ENCODE measurements around the gene CYP3A7. TPM values are rescaled to one million over a fixed set of nuclear protein-coding genes. Genes with fewer than 3 reads are reported as not detected.

CYP3A7 gene
- polyA plus RNA-seq, 1 donor (not counting 4 experiments of a cell fraction or from before 2014, with no cell fraction given): not detected

DNA sequence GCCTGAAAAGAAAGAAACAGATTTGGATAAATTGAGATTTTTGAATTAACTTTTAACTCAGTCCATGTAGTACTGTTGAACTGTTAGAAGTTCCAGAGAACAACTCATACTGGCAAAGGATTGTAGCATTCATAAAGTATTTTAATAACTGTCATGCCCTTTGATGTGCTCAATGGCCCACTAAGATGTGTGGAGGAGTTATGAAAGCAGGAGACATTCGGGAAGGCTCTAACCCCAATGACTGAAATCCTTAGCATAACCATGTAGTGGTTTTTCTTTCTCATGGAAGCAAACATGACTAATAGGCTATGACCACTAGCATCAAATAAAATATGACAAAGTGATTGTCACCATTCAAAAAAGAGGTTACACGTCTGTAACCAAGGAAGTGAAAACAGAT is 25.7 kb downstream of the CYP3A7 start:
- no peak for FAIRE-seq
- dilution Hi-C loops (cut with MboI; ENCODE audit: extremely low pct_ligation_motif_present, low sequenced_read_pairs): no loop called here

DNA sequence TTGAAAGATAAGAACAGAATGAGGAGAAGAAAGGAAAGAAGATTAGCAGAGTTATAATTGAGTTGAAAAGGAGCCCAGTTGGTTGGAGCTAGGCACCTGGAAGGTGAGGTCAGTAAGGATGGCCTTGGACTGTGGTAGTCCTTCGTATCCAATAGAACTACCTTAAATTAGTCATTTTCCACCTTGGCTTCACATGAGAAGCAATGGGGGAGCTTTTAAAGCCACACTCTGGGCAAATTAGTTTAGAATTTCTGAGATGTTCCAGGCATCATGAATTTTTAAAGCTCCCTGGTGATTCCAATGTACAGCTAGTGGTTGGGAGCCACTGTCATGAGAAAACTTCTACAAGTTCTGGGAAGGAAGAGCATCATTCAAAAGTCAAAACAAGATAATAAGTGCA is 27.9 kb downstream of the CYP3A7 start:
- TF ChIP-seq EZH2 (IDR thresholded peaks at IDR 0.05; ENCODE audit: low read length): no peak
- TF ChIP-seq, protein P1, sequence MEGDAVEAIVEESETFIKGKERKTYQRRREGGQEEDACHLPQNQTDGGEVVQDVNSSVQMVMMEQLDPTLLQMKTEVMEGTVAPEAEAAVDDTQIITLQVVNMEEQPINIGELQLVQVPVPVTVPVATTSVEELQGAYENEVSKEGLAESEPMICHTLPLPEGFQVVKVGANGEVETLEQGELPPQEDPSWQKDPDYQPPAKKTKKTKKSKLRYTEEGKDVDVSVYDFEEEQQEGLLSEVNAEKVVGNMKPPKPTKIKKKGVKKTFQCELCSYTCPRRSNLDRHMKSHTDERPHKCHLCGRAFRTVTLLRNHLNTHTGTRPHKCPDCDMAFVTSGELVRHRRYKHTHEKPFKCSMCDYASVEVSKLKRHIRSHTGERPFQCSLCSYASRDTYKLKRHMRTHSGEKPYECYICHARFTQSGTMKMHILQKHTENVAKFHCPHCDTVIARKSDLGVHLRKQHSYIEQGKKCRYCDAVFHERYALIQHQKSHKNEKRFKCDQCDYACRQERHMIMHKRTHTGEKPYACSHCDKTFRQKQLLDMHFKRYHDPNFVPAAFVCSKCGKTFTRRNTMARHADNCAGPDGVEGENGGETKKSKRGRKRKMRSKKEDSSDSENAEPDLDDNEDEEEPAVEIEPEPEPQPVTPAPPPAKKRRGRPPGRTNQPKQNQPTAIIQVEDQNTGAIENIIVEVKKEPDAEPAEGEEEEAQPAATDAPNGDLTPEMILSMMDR (optimal IDR thresholded peaks at IDR 0.05 in 1 of 3, IDR thresholded peaks at IDR 0.05 in 1 of 3, conservative IDR thresholded peaks at IDR 0.05 in 1 of 3; ENCODE audit: extremely low read depth in 1 of 3, insufficient read depth in 2 of 3, low read length in 3 of 3): no peak
- no peak for FAIRE-seq
- H3K4me1 ChIP-seq (ENCODE audit: control insufficient read depth, extremely low read depth, insufficient read depth, low read length): peaks cover 4% of the 10 kb centered on the region

More for the DNA sequence above, 25.7 kb downstream of the CYP3A7 start:
- H3K36me3 ChIP-seq (ENCODE audit: control insufficient read depth in 2 of 2, extremely low read depth in 1 of 2, insufficient read depth in 2 of 2, low read length in 2 of 2): no peaks in the 10 kb centered on the region
- no peak overlapping the region for H2AFZ ChIP-seq (ENCODE audit: control insufficient read depth, low read length)
- H3K9me3 ChIP-seq (ENCODE audit: control insufficient read depth, low read depth, low read length): peaks cover 3% of the 10 kb centered on the region
- peaks cover 11% of the 10 kb centered on the region for H3K4me1 ChIP-seq (ENCODE audit: control insufficient read depth, extremely low read depth, insufficient read depth, low read length)
- H3K27ac ChIP-seq (ENCODE audit: control insufficient read depth, insufficient read depth, low read length): no peak overlapping the region
- no peaks in the 10 kb centered on the region for H4K20me1 ChIP-seq (ENCODE audit: control insufficient read depth, extremely low read depth, insufficient read depth, low read length)
- H3K4me2 ChIP-seq (ENCODE audit: control insufficient read depth, extremely low read depth, insufficient read depth, low read depth, low read length): no peak overlapping the region
- no peaks in the 10 kb centered on the region for H3K27me3 ChIP-seq (ENCODE audit: control insufficient read depth, extremely low read depth, insufficient read depth, low read length)
- no peaks in the 10 kb centered on the region for H3K79me2 ChIP-seq (ENCODE audit: control insufficient read depth, insufficient read depth, low read length)
- no peak for DNase-seq (ENCODE audit: low read depth, low spot score)
- no peaks in the 10 kb centered on the region for H3K9me1 ChIP-seq (ENCODE audit: control insufficient read depth, extremely low read depth, insufficient read depth, low read length)
- TF ChIP-seq EZH2 (IDR thresholded peaks at IDR 0.05; ENCODE audit: low read length): no peak
- TF ChIP-seq, protein P1 (optimal IDR thresholded peaks at IDR 0.05 in 1 of 3, IDR thresholded peaks at IDR 0.05 in 1 of 3, conservative IDR thresholded peaks at IDR 0.05 in 1 of 3; ENCODE audit: extremely low read depth in 1 of 3, insufficient read depth in 2 of 3, low read length in 3 of 3): no peak
- H3K9ac ChIP-seq (ENCODE audit: control insufficient read depth, extremely low read depth, insufficient read depth, low read length): no peak overlapping the region
- H3K4me3 ChIP-seq (ENCODE audit: control insufficient read depth in 2 of 3, extremely low read depth in 1 of 3, insufficient read depth in 2 of 3, low read depth in 1 of 3, low read length in 3 of 3): no peak overlapping the region

More for the DNA sequence above, 27.9 kb downstream of the CYP3A7 start:
- no peak overlapping the region for H3K27ac ChIP-seq (ENCODE audit: control insufficient read depth, insufficient read depth, low read length)
- dilution Hi-C loops (cut with MboI; ENCODE audit: extremely low pct_ligation_motif_present, low sequenced_read_pairs): no loop called here
- H3K4me3 ChIP-seq (ENCODE audit: control insufficient read depth in 2 of 3, extremely low read depth in 1 of 3, insufficient read depth in 2 of 3, low read depth in 1 of 3, low read length in 3 of 3): no peak overlapping the region
- no peak overlapping the region for H3K9ac ChIP-seq (ENCODE audit: control insufficient read depth, extremely low read depth, insufficient read depth, low read length)
- H3K27me3 ChIP-seq (ENCODE audit: control insufficient read depth, extremely low read depth, insufficient read depth, low read length): no peaks in the 10 kb centered on the region
- H3K36me3 ChIP-seq (ENCODE audit: control insufficient read depth in 2 of 2, extremely low read depth in 1 of 2, insufficient read depth in 2 of 2, low read length in 2 of 2): no peaks in the 10 kb centered on the region
- DNase-seq (ENCODE audit: low read depth, low spot score): no peak
- no peak overlapping the region for H2AFZ ChIP-seq (ENCODE audit: control insufficient read depth, low read length)
- no peaks in the 10 kb centered on the region for H4K20me1 ChIP-seq (ENCODE audit: control insufficient read depth, extremely low read depth, insufficient read depth, low read length)
- H3K4me2 ChIP-seq (ENCODE audit: control insufficient read depth, extremely low read depth, insufficient read depth, low read depth, low read length): no peak overlapping the region
- no peaks in the 10 kb centered on the region for H3K9me1 ChIP-seq (ENCODE audit: control insufficient read depth, extremely low read depth, insufficient read depth, low read length)
- no peaks in the 10 kb centered on the region for H3K79me2 ChIP-seq (ENCODE audit: control insufficient read depth, insufficient read depth, low read length)
- peaks cover 3% of the 10 kb centered on the region for H3K9me3 ChIP-seq (ENCODE audit: control insufficient read depth, low read depth, low read length)

Data from keratinocyte (primary cell).